CD4-positive, alpha-beta T cell (primary cell): ENCODE measurements around the gene STK17A. TPM values are rescaled to one million over a fixed set of nuclear protein-coding genes. Genes with fewer than 3 reads are reported as not detected.

Experiments used
- ATAC-seq: fragments of 200-7000 bp; cut with Tn5 transposase; one replicate; pipeline ENCODE4 v1.10.0; 2022; ENCODE audit warnings: mild to moderate bottlenecking; ENCODE audit not compliant: poor library complexity
- CTCF ChIA-PET: fragments of 350-600 bp; sonication (Branson Sonifier 250); formaldehyde crosslinking; loops from one replicate; lab custom pipeline; 2021; ENCODE audit warnings: antibody characterized with exemption, inconsistent platforms; lab: Charles Lee
- POLR2A ChIA-PET: fragments of 350-600 bp; sonication (Branson Sonifier 250); formaldehyde crosslinking; loops from one replicate; lab custom pipeline; 2021; ENCODE audit warnings: antibody characterized with exemption, inconsistent platforms; lab: Charles Lee
- DNase-seq, 14 experiments: peaks; one replicate each; pipeline ENCODE4 v3.0.0-alpha.2; 2013 to 2020; ENCODE audit warnings: mixed read lengths in 2 of 14
- H3K27ac ChIP-seq, 2 donors: one replicate each; pipeline versions ENCODE4 v1.5.1 to v1.7.0; 2013; ENCODE audit warnings: low read length in 2 of 2, low read depth in 1 of 2, mild to moderate bottlenecking in 1 of 2
- H3K27me3 ChIP-seq, 2 experiments: 1 replicate in 1 of 2; 2 replicates in 1 of 2; pipeline versions ENCODE4 v1.6.1 to v1.7.0; 2013; ENCODE audit warnings: low read length in 2 of 2, control low read depth in 1 of 2, mild to moderate bottlenecking in 1 of 2, moderate library complexity in 1 of 2; ENCODE audit not compliant: insufficient read depth in 2 of 2, control insufficient read depth in 1 of 2
- H3K36me3 ChIP-seq: one replicate; pipeline ENCODE4 v1.6.1; 2013; ENCODE audit warnings: low read length, control low read depth; ENCODE audit not compliant: insufficient read depth
- H3K4me1 ChIP-seq: one replicate; pipeline ENCODE4 v1.6.1; 2013; ENCODE audit warnings: low read length, control low read depth; ENCODE audit not compliant: insufficient read depth
- H3K4me3 ChIP-seq: one replicate; pipeline ENCODE4 v1.5.1; 2013; ENCODE audit warnings: mild to moderate bottlenecking, low read length, moderate library complexity
- H3K9me3 ChIP-seq, 2 experiments: 1 replicate in 1 of 2; 2 replicates in 1 of 2; pipeline versions ENCODE4 v1.6.1 to v1.7.0; 2013; ENCODE audit warnings: low read length in 2 of 2, mild to moderate bottlenecking in 2 of 2, control low read depth in 1 of 2, moderate library complexity in 1 of 2; ENCODE audit not compliant: control insufficient read depth in 1 of 2, insufficient read depth in 1 of 2
- H3K27ac Mint-ChIP-seq: one replicate; pipeline ENCODE4 v1.8.0; 2020; ENCODE audit warnings: mixed read lengths
- H3K27me3 Mint-ChIP-seq: one replicate; pipeline ENCODE4 v1.8.0; 2021; ENCODE audit warnings: mixed read lengths
- H3K36me3 Mint-ChIP-seq: one replicate; pipeline ENCODE4 v1.8.0; 2021; ENCODE audit warnings: low read depth, mixed read lengths
- H3K4me1 Mint-ChIP-seq: one replicate; pipeline ENCODE4 v1.8.0; 2021; ENCODE audit warnings: low read depth, mixed read lengths
- H3K4me3 Mint-ChIP-seq: one replicate; pipeline ENCODE4 v1.8.0; 2020; ENCODE audit warnings: mild to moderate bottlenecking, mixed read lengths
- H3K9me3 Mint-ChIP-seq: one replicate; pipeline ENCODE4 v1.8.0; 2020; ENCODE audit warnings: mixed read lengths
- CTCF ChIP-seq: fragments of 200-600 bp; IDR thresholded peaks from one replicate; pipeline ENCODE4 v1.8.0; 2022; ENCODE audit warnings: antibody characterized with exemption, mild to moderate bottlenecking
- intact Hi-C, 2 experiments: fragments of 100-400 bp; cut with DNase I in 1 of 2; cut with micrococcal nuclease in 1 of 2; formaldehyde crosslinking; loops; one replicate each; pipeline versions ENCODE4 v1.15.1 to v1.9.0; 2023 to 2025; cut with DNase I, micrococcal nuclease
- total RNA-seq, 174 experiments: library from RNA in 2 of 174; stranded (reverse) in 2 of 174; gene quantifications; one replicate each; pipeline ENCODE4 v1.2.3 and lab custom pipeline; 2021 to 2026

STK17A gene
- total RNA-seq, 2 experiments from 2014 or later: 213 to 218 TPM

GRCh38 chr7:43585562-43585961 lies 2.7 kb downstream of the STK17A start:
- peaks cover 62% of the 10 kb centered on the region for H3K36me3 Mint-ChIP-seq
- peak overlapping the region; percentile 87 to 97 for H3K27ac ChIP-seq
- H3K27me3 ChIP-seq: no peaks in the 10 kb centered on the region
- peaks cover 62% of the 10 kb centered on the region for H3K4me1 Mint-ChIP-seq
- POLR2A ChIA-PET: interaction anchor here (0.9 to 12.4 kb wide), 10 partner anchors 9 to 114 kb away, joined by 3 to 300 read pairs (median 10); no protein-coding TSS in a partner anchor
- peak overlapping the region; percentile 98 for H3K27ac Mint-ChIP-seq
- intact Hi-C loops: loop anchor here (2.0 to 5.0 kb wide), 2 partner anchors 17 to 42 kb away; no protein-coding TSS in a partner anchor
- H3K4me3 Mint-ChIP-seq: peak overlapping the region; percentile 95
- DNase-seq (peak in 3 of 14 experiments; percentile 39 to 59 (median 54)), ATAC-seq (peak; percentile 7)
- no peaks in the 10 kb centered on the region for H3K9me3 Mint-ChIP-seq
- CTCF ChIA-PET: interaction anchor here (4.2 to 8.0 kb wide), 3 partner anchors 42 to 114 kb away, joined by 58 to 323 read pairs (median 167); no protein-coding TSS in a partner anchor
- no peaks in the 10 kb centered on the region for H3K9me3 ChIP-seq
- H3K4me1 ChIP-seq: peaks cover 30% of the 10 kb centered on the region
- no peak for TF ChIP-seq CTCF
- H3K36me3 ChIP-seq: peaks cover 4% of the 10 kb centered on the region
- H3K27me3 Mint-ChIP-seq: peaks cover 21% of the 10 kb centered on the region
- peak overlapping the region; percentile 77 for H3K4me3 ChIP-seq

GRCh38 chr7:43586251-43586900 lies 3.5 kb downstream of the STK17A start:
- no peaks in the 10 kb centered on the region for H3K27me3 ChIP-seq
- peaks cover 70% of the 10 kb centered on the region for H3K4me1 Mint-ChIP-seq
- ChIA-PET POLR2A (interaction anchor here (0.7 to 12.4 kb wide), 14 partner anchors 16 to 248 kb away, joined by 3 to 300 read pairs (median 6); partner anchors contain the start of gene COA1), CTCF (interaction anchor here (1.3 to 8.0 kb wide), 5 partner anchors 19 to 113 kb away, joined by 3 to 323 read pairs (median 6); no protein-coding TSS in a partner anchor)
- H3K4me3 Mint-ChIP-seq: peak overlapping the region; percentile 95
- H3K27me3 Mint-ChIP-seq: peaks cover 21% of the 10 kb centered on the region
- H3K36me3 Mint-ChIP-seq: peaks cover 68% of the 10 kb centered on the region
- no peaks in the 10 kb centered on the region for H3K9me3 ChIP-seq
- H3K27ac Mint-ChIP-seq: peak overlapping the region; percentile 98
- H3K4me3 ChIP-seq: peak overlapping the region; percentile 77
- peaks cover 4% of the 10 kb centered on the region for H3K36me3 ChIP-seq
- no peaks in the 10 kb centered on the region for H3K9me3 Mint-ChIP-seq
- ATAC-seq (peak; percentile 24), DNase-seq (peak in 3 of 14 experiments; percentile 75 to 81 (median 77))
- intact Hi-C loops: loop anchor here in 1 of 2 experiments (1.0 to 5.0 kb wide), 3 partner anchors 14 to 63 kb away; no protein-coding TSS in a partner anchor
- peaks cover 38% of the 10 kb centered on the region for H3K4me1 ChIP-seq
- peak overlapping the region; percentile 87 to 97 for H3K27ac ChIP-seq
- no peak for TF ChIP-seq CTCF

- H3K4me1 ChIP-seq: peaks cover 47% of the 10 kb centered on the region
- DNase-seq: no peak
- no peak for TF ChIP-seq CTCF
- peak overlapping the region; percentile 98 for H3K27ac Mint-ChIP-seq
- ChIA-PET CTCF (no interaction called here), POLR2A (interaction anchor here (1.1 to 12.4 kb wide), 3 partner anchors 17 to 111 kb away, joined by 3 to 300 read pairs (median 254); no protein-coding TSS in a partner anchor)
- peaks cover 7% of the 10 kb centered on the region for H3K27me3 Mint-ChIP-seq
- peak overlapping the region; percentile 87 to 97 for H3K27ac ChIP-seq
- intact Hi-C loops: loop anchor here in 1 of 2 experiments (5.0 kb wide), 1 partner anchor 39 kb away; no protein-coding TSS in a partner anchor
- no peak for ATAC-seq
- H3K4me3 Mint-ChIP-seq: peak overlapping the region; percentile 49
- H3K4me3 ChIP-seq: peak overlapping the region; percentile 5
- H3K27me3 ChIP-seq: no peaks in the 10 kb centered on the region
- peaks cover 79% of the 10 kb centered on the region for H3K4me1 Mint-ChIP-seq
- peaks cover 4% of the 10 kb centered on the region for H3K36me3 ChIP-seq
- H3K9me3 Mint-ChIP-seq: no peaks in the 10 kb centered on the region
- no peaks in the 10 kb centered on the region for H3K9me3 ChIP-seq
- H3K36me3 Mint-ChIP-seq: peaks cover 64% of the 10 kb centered on the region
Observed at GRCh38 chr7:43588477-43589132, 5.7 kb downstream of the STK17A start.
